GM12801 (cell line): ENCODE measurements around the gene KRTAP4-2.

Source experiments
- CTCF ChIP-seq: IDR thresholded peaks from one replicate; pipeline ENCODE4 v1.5.1; 2011; ENCODE audit warnings: control low read depth; ENCODE audit not compliant: insufficient read length; ENCODE audit errors: extremely low read depth

Gene KRTAP4-2

GRCh38 chr17:41160648-41161047 lies 17.4 kb downstream of the KRTAP4-2 start, which contains the start of gene KRTAP4-4:
Gene KRTAP4-4 (minus strand): TSS chr17:41160748. CDS start chr17:41160691, 57 bp downstream.
- TF ChIP-seq CTCF: no peak

- TF ChIP-seq CTCF: no peak
Measured at GRCh38 chr17:41153856-41154255, 24.2 kb downstream of the KRTAP4-2 start.

- TF ChIP-seq CTCF: no peak
Measured at GRCh38 chr17:41151525-41151924, 26.5 kb downstream of the KRTAP4-2 start.

- TF ChIP-seq CTCF: no peak
Measured at GRCh38 chr17:41150026-41150425, 28.0 kb downstream of the KRTAP4-2 start.

GRCh38 chr17:41149652-41149985 lies 28.4 kb downstream of the KRTAP4-2 start, which contains the start of gene KRTAP4-5:
Gene KRTAP4-5 (minus strand): TSS chr17:41149825. CDS start chr17:41149767, 58 bp downstream.
- TF ChIP-seq CTCF: no peak

- no peak for TF ChIP-seq CTCF
Measured at GRCh38 chr17:41147531-41148204, 30.4 kb downstream of the KRTAP4-2 start.

GRCh38 chr17:41145261-41145660 lies 32.8 kb downstream of the KRTAP4-2 start:
- TF ChIP-seq CTCF: no peak
